GM21528 (cell line): ENCODE data around the gene MARCHF4.
A peak's percentile ranks its signal among the peaks of the same experiment; 100 is the strongest.

Experiments
- ATAC-seq: cut with Tn5 transposase; IDR thresholded peaks from one replicate; pipeline ENCODE4 v1.9.1; 2021; ENCODE audit warnings: mild to moderate bottlenecking, moderate library complexity; ENCODE audit not compliant: unreplicated experiment, low FRiP score

Gene MARCHF4, protein sequence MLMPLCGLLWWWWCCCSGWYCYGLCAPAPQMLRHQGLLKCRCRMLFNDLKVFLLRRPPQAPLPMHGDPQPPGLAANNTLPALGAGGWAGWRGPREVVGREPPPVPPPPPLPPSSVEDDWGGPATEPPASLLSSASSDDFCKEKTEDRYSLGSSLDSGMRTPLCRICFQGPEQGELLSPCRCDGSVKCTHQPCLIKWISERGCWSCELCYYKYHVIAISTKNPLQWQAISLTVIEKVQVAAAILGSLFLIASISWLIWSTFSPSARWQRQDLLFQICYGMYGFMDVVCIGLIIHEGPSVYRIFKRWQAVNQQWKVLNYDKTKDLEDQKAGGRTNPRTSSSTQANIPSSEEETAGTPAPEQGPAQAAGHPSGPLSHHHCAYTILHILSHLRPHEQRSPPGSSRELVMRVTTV

DNA sequence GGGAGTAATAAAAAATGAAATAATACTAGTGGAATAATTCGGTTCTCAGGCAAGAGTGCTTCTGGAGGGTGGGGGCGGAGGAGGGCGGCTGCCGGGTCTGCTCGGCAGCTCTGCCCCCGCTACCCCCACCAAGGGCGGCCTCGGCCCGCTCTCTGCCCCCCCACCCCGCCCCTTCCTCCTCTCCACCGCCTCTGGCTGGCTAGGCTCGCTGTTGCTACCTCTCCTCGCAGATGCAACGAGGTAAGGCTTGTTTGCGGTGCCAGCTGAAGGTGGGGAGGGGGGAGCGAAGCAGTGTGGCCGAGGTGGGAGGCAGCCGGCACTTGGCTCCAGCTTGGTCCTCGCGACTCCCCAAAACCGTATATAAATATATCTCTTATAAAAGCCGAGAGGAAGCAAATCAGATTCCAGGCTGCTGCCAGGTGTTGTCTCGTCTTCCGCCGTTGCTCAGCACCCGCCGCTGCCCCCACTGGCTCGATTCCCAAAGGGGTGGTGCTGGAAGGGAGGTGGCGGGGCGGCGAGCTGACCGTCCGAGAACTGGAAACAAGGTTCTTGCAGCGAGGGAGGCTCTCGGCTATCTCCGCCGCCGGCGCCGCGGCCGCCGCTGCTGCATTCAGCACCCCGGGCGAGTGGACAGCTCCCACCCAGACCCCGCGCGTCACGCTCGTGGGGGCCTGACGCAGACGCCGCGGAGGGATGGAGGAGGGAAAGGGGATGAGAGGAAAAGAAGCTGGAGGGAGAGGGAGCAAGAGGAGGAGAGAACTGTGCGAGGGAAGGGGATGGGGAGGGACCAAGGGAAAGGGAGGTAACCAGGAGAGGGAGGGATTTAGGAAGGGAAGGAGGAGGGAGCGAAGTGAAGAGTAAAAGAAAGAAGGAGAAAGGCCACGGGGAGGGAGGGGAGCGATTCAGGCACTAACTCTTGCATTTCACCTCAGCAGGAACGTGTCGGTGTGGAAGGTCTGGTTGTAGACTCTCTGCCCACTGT is at the start of gene MARCHF4:
Gene MARCHF4 (minus strand): TSS at position 763 of the 982 bp plus-strand sequence. CDS start 2,223 bp downstream, outside the sequence.
- ATAC-seq = no peak

DNA sequence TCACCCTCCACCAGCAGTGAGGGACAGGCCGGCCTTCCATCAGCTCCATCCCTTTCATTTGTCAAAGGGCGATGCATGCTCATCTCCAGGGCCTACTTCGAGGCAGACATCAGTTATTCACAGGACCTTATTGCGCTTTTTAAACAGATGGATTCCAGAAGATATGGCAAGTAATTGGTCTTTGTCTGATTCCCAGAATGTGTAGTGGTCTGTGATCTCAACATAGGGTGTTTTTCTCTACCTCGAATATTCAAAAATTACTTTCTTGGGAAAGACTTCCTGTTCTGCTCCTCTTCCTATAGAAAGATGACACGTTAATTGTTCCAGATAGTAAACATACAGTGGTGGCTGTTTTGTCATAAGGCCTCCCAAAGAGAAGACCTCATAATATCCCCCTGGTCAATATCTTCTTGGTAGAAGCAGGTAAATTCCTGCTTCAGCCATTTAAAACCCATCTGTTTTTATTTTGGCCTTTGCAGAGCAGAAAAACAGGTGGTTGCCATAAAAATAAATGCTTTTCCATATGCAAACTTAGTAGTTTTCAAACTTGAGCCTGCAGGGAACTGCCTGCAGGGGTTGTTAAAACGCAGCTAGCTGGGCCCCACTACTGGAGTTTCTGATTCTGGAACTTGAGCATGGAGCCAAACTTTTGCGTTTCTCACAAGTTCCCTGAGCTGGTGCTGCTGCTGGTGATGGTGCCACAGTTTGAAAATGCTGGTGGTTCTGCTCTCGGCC is 48.3 kb upstream of the MARCHF4 start:
- ATAC-seq = no peak

DNA sequence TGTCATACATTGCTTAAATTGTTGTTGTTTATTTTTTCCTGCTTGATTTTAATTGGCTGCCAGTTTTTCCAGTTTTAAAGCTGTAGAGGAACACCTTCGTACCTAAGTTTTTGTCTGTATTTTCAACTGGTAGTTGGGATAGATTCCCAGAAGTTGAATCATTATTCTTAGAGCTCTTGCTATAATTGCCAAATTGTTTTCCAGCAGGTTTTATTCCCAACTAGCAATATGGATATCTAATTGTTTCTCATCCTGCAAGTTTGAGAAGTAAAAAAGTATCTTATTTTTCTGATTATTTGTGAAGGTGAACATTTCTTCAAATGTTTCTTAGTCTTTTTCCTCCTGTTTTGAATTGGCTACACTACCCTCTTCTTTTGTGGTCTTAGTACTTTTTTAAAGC is 46.7 kb upstream of the MARCHF4 start:
- ATAC-seq = no peak

DNA sequence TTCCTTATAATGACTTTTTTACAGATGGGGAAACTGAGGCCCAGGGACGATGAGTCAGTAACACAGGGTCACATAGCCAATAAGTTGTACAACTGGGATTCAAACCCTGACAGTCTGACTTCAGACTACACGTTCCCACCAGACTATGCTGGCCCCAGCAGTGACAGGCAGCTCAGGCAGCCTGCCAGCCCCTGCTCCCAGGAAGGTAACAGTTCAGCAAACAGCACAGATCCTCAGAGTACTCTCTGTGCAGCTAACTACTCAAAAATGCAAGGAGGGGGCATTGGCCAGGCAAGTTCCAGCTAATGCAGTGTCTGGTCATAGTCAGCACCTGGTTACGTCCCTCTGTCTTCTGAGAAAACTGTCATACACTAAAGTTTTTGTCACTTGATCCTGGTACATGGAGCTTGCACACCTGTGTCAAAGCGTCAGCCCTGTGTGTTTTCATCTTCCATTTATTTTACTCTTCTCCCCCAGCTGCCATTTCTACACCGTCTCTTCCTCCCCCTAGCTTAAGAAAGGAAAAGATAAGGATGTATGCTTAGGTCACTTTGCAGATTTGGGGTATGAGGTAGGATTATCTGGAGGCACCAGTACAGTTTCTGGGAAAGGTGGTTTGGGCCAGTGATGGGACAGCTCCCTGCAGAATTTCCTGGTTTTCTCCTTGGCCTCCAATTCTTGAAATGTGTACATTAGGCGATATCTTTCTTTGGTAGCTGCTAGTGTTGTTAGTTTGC is 44.5 kb upstream of the MARCHF4 start:
- ATAC-seq = no peak

DNA sequence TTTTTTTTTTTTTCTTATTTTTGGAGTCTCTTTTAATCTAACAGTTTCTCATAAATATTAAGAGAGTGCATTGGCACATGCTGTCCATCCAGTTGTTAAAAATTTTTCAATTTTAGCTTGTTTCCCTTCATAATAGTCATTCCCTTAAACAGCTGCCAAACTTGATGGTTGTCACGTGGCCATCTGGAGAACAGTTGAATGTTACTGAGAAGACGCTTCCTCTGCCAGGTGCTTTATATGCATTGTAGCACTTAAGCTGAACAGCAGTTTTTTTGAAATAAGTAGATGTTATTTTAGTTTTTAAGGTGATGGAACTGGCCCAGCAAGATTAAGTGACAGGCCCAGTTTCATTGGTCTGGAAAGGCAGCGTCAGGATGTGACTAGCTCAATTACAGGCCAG is 43.3 kb upstream of the MARCHF4 start:
- no peak for ATAC-seq

DNA sequence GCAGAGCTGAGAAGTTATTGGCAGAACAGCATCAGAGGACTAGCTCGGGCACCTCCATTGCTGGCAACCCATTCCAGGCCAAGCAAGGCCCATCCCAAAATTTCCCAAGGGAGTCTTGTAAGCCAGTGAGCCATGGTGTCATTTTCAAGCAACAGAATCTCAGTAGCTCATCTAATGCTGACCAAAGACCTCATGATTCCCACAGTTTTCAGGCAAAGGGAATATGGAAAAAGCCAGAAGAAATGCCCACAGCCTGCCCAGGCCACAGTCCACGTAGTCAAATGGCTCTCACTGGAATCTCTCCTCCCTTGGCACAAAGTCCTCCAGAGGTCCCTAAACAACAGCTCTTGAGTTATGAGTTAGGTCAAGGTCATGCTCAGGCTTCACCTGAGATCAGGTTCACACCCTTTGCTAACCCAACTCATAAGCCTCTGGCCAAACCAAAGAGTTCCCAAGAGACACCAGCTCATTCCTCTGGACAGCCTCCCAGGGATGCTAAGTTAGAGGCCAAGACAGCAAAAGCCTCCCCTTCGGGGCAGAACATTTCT is 42.6 kb upstream of the MARCHF4 start:
- no peak for ATAC-seq

DNA sequence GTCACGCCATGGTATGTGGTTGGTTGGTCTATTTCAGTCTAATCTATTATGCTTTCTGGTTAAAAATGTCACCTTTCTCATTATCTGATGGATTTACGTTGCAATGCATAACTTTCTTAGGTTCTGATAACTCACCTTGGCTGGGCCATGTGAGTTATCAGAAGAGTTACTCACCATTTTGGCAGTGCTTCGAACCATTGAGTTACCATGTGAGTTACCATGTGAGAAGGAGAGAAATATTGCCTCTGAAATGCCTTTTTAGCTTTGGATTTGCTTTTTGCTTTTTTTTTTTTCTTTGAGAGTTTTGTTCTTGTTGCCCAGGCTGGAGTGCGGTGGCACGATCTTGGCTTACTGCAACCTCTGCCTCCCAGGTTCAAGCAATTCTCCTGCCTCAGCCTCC is 41.6 kb upstream of the MARCHF4 start:
- ATAC-seq = no peak

DNA sequence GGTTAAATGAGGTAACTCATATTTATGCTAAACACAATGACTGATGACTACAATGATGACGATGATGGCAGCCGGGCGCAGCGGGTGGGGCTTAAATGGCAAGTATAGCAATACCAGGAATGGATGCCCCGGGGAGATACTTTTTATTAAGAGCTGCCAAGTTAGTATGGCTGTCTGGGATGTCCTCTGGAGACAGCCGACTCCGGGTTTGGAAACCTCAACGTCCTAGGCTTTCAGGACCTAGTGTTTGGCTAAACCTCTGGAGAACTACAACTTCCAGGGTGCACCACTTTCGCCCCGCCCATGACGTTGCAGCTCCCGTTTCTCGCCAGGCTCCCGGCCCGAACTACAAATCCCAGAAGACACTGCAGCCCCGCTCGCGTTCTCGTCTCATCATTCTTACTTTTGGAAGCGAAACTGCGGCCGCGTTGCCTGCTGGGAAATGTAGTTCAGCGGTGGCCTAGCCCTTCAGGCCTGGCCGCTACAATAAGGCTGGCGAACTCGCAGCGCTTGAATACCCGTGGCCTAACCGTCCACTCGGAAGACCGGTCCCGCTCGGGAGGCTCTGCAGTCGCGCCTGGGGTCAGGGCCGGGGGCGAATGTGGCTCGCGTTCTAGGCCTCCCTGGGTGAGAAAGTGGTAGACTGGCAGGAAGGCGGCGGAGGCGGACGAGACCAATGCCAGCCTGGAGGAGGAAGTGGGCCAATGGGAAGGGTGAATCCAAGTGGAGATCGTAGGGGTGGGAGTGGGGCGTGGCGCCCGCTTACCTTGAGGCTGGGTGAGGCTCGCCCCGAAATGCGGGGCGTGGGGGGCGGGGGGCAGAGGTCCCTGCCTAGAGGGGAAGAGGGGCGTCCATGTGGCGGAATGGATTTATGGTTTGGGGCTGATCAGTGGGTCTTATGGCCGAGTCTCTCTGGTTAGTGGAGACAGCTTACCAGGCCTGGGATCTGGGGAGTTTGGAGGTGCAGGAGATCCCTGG is 40.0 kb upstream of the MARCHF4 start, which contains the start of gene SMARCAL1:
Gene SMARCAL1 (plus strand): TSS at position 463 of the 978 bp plus-strand sequence. CDS start 2,221 bp downstream, outside the sequence.
- ATAC-seq = peak; percentile 91

DNA sequence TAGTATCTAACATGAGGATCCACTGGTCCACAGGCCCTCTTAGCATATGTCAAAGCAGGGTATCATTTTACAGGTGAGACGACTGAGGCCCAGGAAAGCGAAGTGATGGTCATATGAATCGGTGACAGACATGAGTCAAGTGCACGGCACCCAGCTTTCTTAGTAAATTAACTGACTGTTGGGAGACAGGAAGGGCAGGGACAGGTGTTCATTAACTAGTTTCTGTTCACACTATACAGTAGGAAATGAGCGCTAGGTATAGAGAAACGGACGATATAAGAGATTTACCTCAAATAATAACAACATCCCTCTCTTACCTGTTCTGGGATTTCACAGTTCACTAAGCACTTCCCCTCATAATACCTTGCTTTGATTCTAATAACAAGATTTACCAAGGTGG is 38.3 kb upstream of the MARCHF4 start:
- no peak for ATAC-seq

DNA sequence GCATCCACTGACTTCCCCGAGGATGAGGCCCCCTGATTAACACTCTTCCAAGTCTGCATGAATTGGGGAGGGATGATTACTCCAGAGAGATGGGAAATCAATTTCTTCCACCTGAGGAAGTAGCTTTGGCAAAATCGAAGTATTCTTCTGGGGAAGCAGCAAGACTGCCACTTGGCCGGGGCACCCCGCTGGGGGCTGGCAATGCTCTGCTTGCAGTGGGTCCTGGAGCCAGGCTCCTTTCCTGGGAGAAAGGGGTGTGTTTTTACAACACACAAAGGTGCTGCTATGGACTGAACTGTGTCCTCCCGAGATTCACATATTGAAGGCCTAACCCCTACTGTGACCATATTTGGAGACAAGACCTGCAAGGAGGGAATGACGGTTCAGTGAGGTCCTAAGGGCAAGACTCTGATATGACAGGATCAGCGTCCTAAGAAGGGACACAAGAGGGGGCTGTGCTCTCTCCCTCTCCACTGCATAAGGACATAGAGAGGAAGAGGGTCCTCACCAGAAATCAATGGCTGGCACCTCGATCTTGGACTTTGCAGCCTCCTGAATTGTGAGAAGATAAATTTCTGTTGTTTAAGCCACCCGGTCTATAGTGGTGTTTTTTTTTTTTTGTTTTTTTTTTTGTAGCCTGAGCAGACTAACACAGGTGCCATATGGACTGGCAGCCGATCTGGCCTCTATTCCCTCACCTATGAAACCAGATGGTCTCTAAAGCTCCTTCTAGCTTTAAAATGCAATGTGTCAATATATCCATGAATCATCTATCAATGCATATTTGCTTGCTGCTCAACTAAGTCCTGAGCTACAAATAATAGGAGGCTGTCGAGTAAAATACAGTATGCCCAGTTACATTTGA is 36.4 kb upstream of the MARCHF4 start:
- no peak for ATAC-seq

DNA sequence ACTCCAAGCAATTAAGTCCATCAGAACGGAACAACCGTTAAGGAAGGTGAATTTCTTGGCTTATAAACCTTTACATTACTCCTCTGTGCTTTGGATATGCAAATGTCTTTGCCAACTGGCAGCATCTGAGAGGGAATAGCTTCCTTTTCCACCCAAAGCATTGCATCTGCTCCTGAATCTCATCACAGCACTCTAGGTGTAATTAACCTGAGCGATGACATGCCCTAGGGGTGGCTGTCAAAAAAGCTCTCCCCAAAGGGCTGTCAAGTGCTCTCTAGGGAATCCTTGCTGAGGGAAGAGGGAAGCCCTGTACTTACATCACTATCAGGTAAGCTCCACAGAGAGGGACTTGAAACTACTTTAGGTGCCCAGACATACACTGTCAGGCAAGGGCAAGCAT is 34.5 kb upstream of the MARCHF4 start:
- ATAC-seq = no peak

DNA sequence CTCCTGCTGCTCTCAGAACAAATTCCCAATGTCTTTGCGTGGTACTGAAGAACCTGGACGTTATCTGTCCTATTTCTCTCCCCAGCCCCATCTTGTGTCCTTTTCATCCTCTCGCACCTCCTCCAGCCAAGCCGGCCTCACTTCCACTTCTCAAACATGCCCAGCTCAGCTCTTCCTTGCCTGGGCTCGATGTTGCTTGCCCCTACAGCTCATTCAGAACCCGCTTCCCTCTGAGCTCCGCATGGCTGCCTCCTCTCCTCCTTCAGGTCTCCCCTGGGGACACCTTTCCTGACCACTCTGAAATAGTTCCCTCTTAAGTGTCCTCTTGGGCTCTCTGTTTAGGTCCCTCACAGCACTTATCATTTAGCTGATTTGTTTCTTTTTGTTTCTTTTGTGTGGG is 33.3 kb upstream of the MARCHF4 start:
- ATAC-seq = no peak

DNA sequence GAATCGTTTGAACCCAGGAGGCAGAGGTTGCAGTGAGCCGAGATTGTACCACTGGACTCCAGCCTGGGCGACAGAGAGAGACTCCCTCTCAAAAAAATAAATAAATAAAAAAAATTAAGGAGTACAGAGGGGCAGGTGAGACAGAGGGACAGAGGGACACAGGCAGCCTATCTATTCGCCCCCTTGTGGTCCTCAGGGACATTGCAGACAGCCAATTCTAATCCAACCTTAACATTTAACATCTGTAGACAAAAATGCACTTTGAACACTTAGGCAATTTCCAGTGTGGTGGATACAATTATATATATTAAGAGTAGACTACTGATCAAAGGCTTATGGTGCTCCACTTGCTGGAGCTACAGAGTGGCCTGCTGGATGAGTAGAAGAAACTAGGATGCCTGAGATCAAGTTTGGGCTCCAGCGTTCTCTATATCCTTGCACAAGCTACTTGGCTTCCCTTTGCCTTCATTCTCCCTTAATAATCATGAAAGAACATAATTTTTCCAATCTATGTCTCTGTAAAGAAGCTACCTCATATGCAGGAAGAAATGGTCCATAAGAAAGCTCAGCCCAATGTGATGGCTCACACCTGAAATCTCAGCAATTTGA is 31.8 kb upstream of the MARCHF4 start:
- no peak for ATAC-seq

DNA sequence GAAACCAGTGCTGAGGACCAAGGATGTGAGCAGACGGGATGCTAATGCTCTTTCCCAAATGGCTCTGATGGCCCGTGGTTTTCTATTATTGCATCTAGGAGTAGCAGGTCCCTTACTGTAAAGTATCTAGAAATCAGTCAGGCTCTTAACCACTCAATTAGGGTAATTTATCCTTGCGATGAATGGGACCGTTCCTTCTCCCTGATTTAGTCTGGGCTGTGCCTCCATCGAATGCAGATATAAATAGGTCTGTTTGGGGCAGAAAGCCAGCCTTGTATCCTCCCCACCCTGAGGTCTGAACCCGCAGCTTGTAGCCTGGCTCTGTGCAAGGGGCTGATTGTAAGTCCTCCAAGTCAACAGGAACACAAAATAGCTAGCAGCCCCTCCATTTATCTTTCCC is 30.5 kb upstream of the MARCHF4 start:
- no peak for ATAC-seq

DNA sequence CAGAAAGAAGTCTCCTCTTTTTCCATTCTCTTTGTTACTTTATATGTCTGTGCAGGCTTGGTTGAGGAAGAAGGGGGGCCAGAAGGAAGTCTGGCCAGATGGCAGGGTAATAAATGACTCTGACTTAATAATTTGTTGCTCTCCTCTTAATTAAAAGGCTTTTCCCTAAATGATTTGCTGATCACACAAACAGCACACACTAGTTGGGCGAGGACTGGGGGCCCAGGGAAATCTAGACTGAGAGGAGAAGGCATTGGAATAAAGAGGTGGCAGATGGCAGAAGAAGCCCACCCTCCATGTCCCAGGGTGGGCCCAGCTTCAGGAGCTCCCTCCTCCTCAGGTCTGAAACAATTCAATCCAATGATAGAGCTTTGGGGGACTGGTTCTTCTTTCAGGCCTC is 27.3 kb upstream of the MARCHF4 start:
- no peak for ATAC-seq

DNA sequence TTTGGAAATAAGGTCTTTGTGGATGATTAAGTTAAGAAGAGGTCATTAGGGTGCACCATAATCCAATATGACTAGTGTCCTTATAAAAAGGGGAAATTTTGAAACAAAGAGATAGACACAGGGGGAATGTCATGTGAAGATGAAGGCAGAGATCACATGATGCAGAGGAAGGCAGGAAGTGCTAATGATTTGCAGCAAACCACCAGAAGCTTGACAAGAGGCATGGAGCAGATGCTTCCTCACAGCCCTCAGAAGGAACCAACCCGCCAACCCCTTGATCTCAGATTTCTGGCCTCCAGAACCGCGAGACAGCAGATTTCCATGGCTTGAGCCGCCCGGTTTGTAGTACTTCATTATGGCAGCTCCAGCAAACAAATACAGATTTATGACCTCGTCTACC is 22.6 kb upstream of the MARCHF4 start:
- no peak for ATAC-seq
